ENCODE data around the gene MRPS31.
"Not testable (repeated sequence)": the region's sequence is repeated elsewhere in the genome, so short reads cannot be mapped to it uniquely, and the experiment has no call there.

Gene MRPS31

DNA sequence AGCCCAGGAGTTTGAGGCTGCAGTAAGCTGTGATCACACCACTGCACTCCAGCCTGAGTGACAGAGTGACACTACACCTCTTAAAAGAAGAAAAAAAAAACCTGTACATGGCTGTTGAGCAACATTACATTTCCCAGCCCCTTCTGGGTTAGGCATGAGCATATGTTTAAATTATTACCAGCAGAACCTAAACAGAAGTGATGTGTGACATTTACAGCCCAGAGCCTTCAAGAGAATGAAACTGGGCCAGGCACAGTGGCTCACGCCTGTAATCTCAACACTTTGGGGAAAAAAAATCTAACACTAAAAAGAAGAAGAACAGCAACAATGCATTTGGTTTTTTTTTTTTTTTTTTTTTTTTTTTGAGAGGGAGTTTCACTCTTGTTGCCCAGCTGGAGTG, 38.3 kb downstream of the MRPS31 start:
- no peaks in the 10 kb centered on the region for H3K27me3 ChIP-seq (ENCODE audit: control insufficient read depth, insufficient read depth, low read length)
- H3K4me1 ChIP-seq (ENCODE audit: control insufficient read depth, insufficient read depth, low read length) = no peaks in the 10 kb centered on the region
- no peak overlapping the region for H3K9ac ChIP-seq (ENCODE audit: low read length)
- H3K9me3 ChIP-seq (ENCODE audit: control insufficient read depth, low read length) = no peaks in the 10 kb centered on the region
- no peaks in the 10 kb centered on the region for H3K36me3 ChIP-seq (ENCODE audit: control insufficient read depth, insufficient read depth, low read length)
- no peak overlapping the region for H3K4me3 ChIP-seq (ENCODE audit: low read length)

DNA sequence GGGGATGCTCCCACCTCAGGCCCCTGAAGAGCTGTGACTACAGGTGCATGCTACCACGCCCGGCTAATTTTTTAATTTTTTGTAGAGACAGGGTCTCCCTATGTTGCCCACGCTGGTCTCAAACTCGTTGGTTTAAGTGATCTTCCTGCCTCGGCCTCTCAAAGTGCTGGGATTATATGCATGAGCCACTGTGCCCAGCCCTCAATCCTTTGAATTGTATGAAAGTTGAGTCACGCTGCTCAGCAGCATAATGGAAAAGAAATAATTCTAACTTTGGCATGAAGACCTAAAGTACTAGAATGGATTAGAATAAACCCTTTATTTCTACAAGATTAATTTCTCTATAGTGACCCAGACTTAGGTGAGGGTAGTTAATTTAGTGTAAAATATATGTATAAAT, 42.4 kb downstream of the MRPS31 start:
- Histone ChIP-seq H3K4me1 (ENCODE audit: control insufficient read depth, insufficient read depth, low read length) (no peaks in the 10 kb centered on the region), H3K4me3 (ENCODE audit: low read length) (no peak overlapping the region), H3K9ac (ENCODE audit: low read length) (no peak overlapping the region), H3K9me3 (ENCODE audit: control insufficient read depth, low read length) (no peaks in the 10 kb centered on the region), H3K27me3 (ENCODE audit: control insufficient read depth, insufficient read depth, low read length) (no peaks in the 10 kb centered on the region), H3K36me3 (ENCODE audit: control insufficient read depth, insufficient read depth, low read length) (no peaks in the 10 kb centered on the region)

DNA sequence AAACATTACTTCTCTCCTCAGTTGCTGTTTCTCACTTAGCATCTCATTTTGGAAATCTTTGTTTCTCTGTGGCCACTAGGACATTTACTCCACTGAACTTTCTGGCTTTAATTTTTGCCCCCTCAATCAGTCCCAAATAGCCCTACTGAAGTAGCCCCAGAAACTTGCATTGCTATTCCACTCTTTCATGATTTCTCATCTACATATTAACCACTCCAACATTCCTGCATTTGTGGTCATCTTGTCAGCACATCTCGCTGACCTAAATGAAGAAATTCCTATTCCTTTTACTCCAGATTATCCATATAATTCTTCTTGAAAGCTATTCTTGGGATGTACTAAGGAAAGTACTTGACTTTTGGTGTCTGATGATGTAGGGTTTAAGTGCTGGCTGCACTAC, 56.6 kb downstream of the MRPS31 start:
- H3K27me3 ChIP-seq (ENCODE audit: control insufficient read depth, insufficient read depth, low read length); H3K36me3 ChIP-seq (ENCODE audit: control insufficient read depth, insufficient read depth, low read length); H3K4me1 ChIP-seq (ENCODE audit: control insufficient read depth, insufficient read depth, low read length); H3K9ac ChIP-seq (ENCODE audit: low read length); H3K9me3 ChIP-seq (ENCODE audit: control insufficient read depth, low read length); H3K4me3 ChIP-seq (ENCODE audit: low read length): not testable (repeated sequence)

GRCh38 chr13:40706439-40706838, 64.6 kb downstream of the MRPS31 start:
- Histone ChIP-seq H3K36me3 (ENCODE audit: control insufficient read depth, insufficient read depth, low read length) (no peaks in the 10 kb centered on the region), H3K4me3 (ENCODE audit: low read length) (no peak overlapping the region), H3K27me3 (ENCODE audit: control insufficient read depth, insufficient read depth, low read length) (no peaks in the 10 kb centered on the region), H3K9me3 (ENCODE audit: control insufficient read depth, low read length) (no peaks in the 10 kb centered on the region), H3K9ac (ENCODE audit: low read length) (no peak overlapping the region), H3K4me1 (ENCODE audit: control insufficient read depth, insufficient read depth, low read length) (no peaks in the 10 kb centered on the region)

DNA sequence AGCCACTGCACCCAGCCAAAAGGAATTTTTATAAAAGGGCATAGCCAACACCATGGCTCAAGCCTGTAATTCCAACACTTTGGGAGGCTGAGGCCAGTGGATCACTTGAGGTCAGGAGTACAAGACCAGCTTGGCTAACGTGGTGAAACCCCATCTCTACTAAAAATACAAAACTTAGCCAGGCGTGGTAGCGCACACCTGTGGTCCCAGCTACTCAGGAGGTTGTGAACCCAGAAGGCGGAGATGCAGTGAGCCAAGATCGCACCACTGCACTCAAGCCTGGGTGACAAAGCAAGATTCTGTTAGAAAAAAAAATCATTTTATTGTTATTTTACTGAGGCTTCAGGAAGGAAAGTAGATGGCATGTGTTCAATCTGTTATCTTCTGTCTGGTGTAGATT, 73.3 kb downstream of the MRPS31 start:
- H3K4me1 ChIP-seq (ENCODE audit: control insufficient read depth, insufficient read depth, low read length) = no peaks in the 10 kb centered on the region
- no peaks in the 10 kb centered on the region for H3K36me3 ChIP-seq (ENCODE audit: control insufficient read depth, insufficient read depth, low read length)
- H3K9me3 ChIP-seq (ENCODE audit: control insufficient read depth, low read length) = no peaks in the 10 kb centered on the region
- no peaks in the 10 kb centered on the region for H3K27me3 ChIP-seq (ENCODE audit: control insufficient read depth, insufficient read depth, low read length)
- no peak overlapping the region for H3K4me3 ChIP-seq (ENCODE audit: low read length)
- H3K9ac ChIP-seq (ENCODE audit: low read length) = no peak overlapping the region

DNA sequence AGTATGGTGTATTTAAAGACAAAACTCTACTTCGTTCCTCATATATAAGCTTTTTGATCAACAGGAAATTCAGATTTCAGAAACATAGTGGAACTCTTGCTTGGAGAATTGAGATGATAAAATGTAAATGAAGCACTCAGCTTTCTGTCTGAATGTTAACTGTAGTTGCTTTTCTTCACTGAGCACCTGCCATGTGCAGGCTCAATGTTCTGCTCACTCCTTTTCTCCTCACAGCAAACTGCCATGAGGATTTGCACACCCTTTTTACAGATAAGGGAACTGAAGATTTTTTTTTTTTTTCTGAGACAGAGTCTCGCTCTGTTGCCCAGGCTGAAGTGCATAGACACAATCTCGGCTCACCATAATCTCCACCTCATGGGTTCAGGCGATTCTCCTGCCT, 76.6 kb downstream of the MRPS31 start:
- no peaks in the 10 kb centered on the region for H3K36me3 ChIP-seq (ENCODE audit: control insufficient read depth, insufficient read depth, low read length)
- no peaks in the 10 kb centered on the region for H3K27me3 ChIP-seq (ENCODE audit: control insufficient read depth, insufficient read depth, low read length)
- H3K4me3 ChIP-seq (ENCODE audit: low read length) = no peak overlapping the region
- no peak overlapping the region for H3K9ac ChIP-seq (ENCODE audit: low read length)
- no peaks in the 10 kb centered on the region for H3K9me3 ChIP-seq (ENCODE audit: control insufficient read depth, low read length)
- H3K4me1 ChIP-seq (ENCODE audit: control insufficient read depth, insufficient read depth, low read length) = no peaks in the 10 kb centered on the region

- Histone ChIP-seq H3K4me1 (ENCODE audit: control insufficient read depth, insufficient read depth, low read length) (no peaks in the 10 kb centered on the region), H3K27me3 (ENCODE audit: control insufficient read depth, insufficient read depth, low read length) (no peaks in the 10 kb centered on the region), H3K4me3 (ENCODE audit: low read length) (no peak overlapping the region), H3K36me3 (ENCODE audit: control insufficient read depth, insufficient read depth, low read length) (no peaks in the 10 kb centered on the region), H3K9me3 (ENCODE audit: control insufficient read depth, low read length) (no peaks in the 10 kb centered on the region), H3K9ac (ENCODE audit: low read length) (no peak overlapping the region)
These were observed 78.0 kb downstream of the MRPS31 start for GRCh38 chr13:40692946-40693345.

GRCh38 chr13:40688781-40689180, 82.2 kb downstream of the MRPS31 start:
- H3K4me1 ChIP-seq (ENCODE audit: control insufficient read depth, insufficient read depth, low read length) = no peaks in the 10 kb centered on the region

DNA sequence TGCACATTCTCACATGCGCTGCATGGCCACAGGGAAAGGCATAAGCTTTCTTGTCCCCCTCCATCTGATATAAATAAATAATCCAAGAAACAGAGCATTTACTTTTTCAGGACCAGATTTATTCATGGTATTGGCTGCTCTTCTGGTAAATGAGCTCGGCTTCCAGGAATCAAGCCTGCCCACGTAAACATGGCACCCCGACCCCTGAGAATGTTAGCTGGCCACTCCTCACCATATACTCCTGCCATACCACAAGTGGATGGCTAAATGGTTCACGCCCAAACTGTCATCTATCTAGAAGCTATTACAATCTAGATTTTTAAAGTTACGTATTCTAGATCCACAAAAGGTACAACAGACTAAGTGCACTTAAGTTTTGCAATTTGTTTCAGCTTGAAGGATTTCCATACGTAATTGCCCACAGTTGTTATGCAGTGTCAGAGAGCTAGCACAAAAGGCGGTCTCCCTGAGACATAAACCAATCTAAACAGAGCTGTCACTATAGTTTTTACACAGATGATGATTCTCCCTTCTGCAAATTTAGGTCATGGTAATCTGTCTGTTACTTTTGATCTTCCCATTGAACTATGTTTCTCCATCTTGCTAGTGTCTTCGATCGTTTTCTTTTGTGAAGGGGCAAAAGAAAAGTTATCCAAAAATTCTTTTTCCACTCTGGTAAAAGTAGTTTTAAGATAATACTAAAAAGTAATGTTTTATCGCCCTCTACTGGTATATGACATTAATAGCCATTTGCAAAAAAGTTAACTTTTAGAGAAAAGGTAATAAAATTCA, 88.3 kb downstream of the MRPS31 start:
- Histone ChIP-seq H3K27me3 (ENCODE audit: control insufficient read depth, insufficient read depth, low read length) (no peaks in the 10 kb centered on the region), H3K9ac (ENCODE audit: low read length) (no peak overlapping the region), H3K9me3 (ENCODE audit: control insufficient read depth, low read length) (no peaks in the 10 kb centered on the region), H3K36me3 (ENCODE audit: control insufficient read depth, insufficient read depth, low read length) (no peaks in the 10 kb centered on the region), H3K4me3 (ENCODE audit: low read length) (no peak overlapping the region), H3K4me1 (ENCODE audit: control insufficient read depth, insufficient read depth, low read length) (peaks cover 8% of the 10 kb centered on the region)

More at GRCh38 chr13:40688781-40689180, 82.2 kb downstream of the MRPS31 start:
- no peaks in the 10 kb centered on the region for H3K36me3 ChIP-seq (ENCODE audit: control insufficient read depth, insufficient read depth, low read length)
- no peak overlapping the region for H3K9ac ChIP-seq (ENCODE audit: low read length)
- H3K4me3 ChIP-seq (ENCODE audit: low read length) = no peak overlapping the region
- H3K27me3 ChIP-seq (ENCODE audit: control insufficient read depth, insufficient read depth, low read length) = no peaks in the 10 kb centered on the region
- H3K9me3 ChIP-seq (ENCODE audit: control insufficient read depth, low read length) = no peaks in the 10 kb centered on the region

DNA sequence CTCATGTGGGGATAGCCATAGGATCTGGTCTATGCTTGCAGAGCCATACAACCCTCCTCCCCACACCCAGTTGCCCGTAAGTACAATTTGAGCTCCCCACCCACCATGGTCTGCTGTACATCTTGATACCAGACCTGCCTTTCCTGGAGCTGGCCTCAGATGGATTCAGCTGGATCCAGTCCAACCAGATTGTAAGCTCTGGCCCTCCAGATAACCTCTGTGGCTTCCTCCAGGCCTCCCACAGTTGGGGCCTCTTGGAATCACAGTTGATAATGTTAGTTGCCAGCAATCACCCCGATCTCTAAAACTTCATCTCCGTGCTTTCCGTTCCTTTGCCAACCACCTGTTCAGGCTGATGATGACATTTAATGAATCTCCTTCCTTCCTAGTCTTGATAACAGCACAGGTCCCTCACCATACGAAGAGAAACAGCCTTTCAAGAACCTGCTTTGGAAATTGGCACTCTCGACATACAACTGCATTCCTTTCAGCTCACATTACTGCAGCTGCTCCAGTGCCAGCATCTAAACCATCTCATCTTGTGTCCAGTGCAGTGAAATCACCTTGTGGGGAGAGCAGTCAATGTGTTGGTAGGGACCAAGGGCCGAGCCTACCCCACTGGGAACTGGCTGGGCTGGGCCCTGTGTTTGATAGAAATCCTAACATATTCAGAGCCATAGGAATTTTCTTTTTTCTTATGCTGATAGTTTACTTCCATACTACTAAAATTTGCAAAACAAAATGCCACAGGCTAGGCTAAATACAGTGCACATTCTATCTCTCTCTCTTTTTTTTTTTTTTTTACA, 89.4 kb downstream of the MRPS31 start:
- H3K9me3 ChIP-seq (ENCODE audit: control insufficient read depth, low read length) = no peaks in the 10 kb centered on the region
- peaks cover 8% of the 10 kb centered on the region for H3K4me1 ChIP-seq (ENCODE audit: control insufficient read depth, insufficient read depth, low read length)
- no peaks in the 10 kb centered on the region for H3K36me3 ChIP-seq (ENCODE audit: control insufficient read depth, insufficient read depth, low read length)
- H3K4me3 ChIP-seq (ENCODE audit: low read length) = no peak overlapping the region
- no peak overlapping the region for H3K9ac ChIP-seq (ENCODE audit: low read length)
- H3K27me3 ChIP-seq (ENCODE audit: control insufficient read depth, insufficient read depth, low read length) = no peaks in the 10 kb centered on the region

- H3K4me1 ChIP-seq (ENCODE audit: control insufficient read depth, insufficient read depth, low read length) = peaks cover 8% of the 10 kb centered on the region
- no peaks in the 10 kb centered on the region for H3K9me3 ChIP-seq (ENCODE audit: control insufficient read depth, low read length)
- no peaks in the 10 kb centered on the region for H3K36me3 ChIP-seq (ENCODE audit: control insufficient read depth, insufficient read depth, low read length)
- H3K27me3 ChIP-seq (ENCODE audit: control insufficient read depth, insufficient read depth, low read length) = no peaks in the 10 kb centered on the region
- no peak overlapping the region for H3K9ac ChIP-seq (ENCODE audit: low read length)
- no peak overlapping the region for H3K4me3 ChIP-seq (ENCODE audit: low read length)
These were observed 90.2 kb downstream of the MRPS31 start for GRCh38 chr13:40680659-40681323.

- no peak overlapping the region for H3K9ac ChIP-seq (ENCODE audit: low read length)
- H3K27me3 ChIP-seq (ENCODE audit: control insufficient read depth, insufficient read depth, low read length) = no peaks in the 10 kb centered on the region
- peaks cover 8% of the 10 kb centered on the region for H3K4me1 ChIP-seq (ENCODE audit: control insufficient read depth, insufficient read depth, low read length)
- no peaks in the 10 kb centered on the region for H3K36me3 ChIP-seq (ENCODE audit: control insufficient read depth, insufficient read depth, low read length)
- H3K4me3 ChIP-seq (ENCODE audit: low read length) = no peak overlapping the region
- no peaks in the 10 kb centered on the region for H3K9me3 ChIP-seq (ENCODE audit: control insufficient read depth, low read length)
These were observed 91.5 kb downstream of the MRPS31 start for GRCh38 chr13:40679480-40679985.

All from mucosa of stomach (tissue), 1 donor.